ENCODE results near the gene SYNDIG1.

DNA sequence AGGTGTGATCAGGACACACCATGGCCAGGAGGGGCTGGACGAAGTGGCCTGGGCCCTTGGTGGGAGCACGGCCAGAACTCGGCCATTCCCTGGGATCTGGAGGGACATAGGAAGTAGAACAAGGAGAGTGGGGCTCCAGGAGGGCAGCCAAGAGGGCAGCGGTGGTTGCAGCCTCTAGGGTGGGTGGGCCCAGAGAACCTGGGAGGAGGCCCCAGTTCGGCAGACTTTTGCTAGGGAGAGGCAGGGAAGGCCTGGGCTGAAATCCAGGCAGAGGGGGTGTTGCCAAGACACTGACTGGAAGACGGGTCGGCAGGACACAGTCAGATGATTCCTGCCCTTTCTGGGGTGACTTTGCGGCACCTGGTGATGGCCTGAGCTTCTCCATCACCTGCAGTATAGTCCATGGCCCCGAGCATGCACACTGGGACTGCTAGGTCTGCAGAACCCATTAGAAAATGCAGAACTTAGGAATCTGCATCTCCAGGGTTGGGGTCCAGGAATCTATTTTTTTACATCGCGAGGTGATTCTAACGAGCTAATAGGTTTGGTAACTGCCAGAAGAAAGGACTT is 224.8 kb downstream of the SYNDIG1 start:
- TF ChIP-seq, protein P1, sequence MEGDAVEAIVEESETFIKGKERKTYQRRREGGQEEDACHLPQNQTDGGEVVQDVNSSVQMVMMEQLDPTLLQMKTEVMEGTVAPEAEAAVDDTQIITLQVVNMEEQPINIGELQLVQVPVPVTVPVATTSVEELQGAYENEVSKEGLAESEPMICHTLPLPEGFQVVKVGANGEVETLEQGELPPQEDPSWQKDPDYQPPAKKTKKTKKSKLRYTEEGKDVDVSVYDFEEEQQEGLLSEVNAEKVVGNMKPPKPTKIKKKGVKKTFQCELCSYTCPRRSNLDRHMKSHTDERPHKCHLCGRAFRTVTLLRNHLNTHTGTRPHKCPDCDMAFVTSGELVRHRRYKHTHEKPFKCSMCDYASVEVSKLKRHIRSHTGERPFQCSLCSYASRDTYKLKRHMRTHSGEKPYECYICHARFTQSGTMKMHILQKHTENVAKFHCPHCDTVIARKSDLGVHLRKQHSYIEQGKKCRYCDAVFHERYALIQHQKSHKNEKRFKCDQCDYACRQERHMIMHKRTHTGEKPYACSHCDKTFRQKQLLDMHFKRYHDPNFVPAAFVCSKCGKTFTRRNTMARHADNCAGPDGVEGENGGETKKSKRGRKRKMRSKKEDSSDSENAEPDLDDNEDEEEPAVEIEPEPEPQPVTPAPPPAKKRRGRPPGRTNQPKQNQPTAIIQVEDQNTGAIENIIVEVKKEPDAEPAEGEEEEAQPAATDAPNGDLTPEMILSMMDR (IDR thresholded peaks at IDR 0.05), result no peak
- no peak for TF ChIP-seq POLR2A (IDR thresholded peaks at IDR 0.05)

Data from prostate gland (tissue), 2 donors.